Tibial nerve (tissue), 4 donors: ENCODE results near the gene LIN37. TPM values are rescaled to one million over a fixed set of nuclear protein-coding genes. Genes with fewer than 3 reads are reported as not detected.

Experiments used
- DNase-seq, 2 donors: peaks; one replicate each; pipeline ENCODE4 v3.0.0-alpha.2; 2019; ENCODE audit warnings: low spot score in 2 of 2
- H3K27ac ChIP-seq, 4 donors: fragments of 200-600 bp; sonication (generic) in 3 of 4; one replicate each; pipeline ENCODE4 v1.5.1; 2017 to 2019; ENCODE audit warnings: mild to moderate bottlenecking in 1 of 4
- H3K27me3 ChIP-seq, 2 donors: fragments of 200-600 bp; sonication (generic) in 1 of 2; one replicate each; pipeline versions ENCODE4 v1.5.1 to v1.6.0; 2017 to 2019
- H3K36me3 ChIP-seq, 3 donors: fragments of 200-600 bp; sonication (generic); one replicate each; pipeline ENCODE4 v1.5.1; 2018 to 2019
- H3K4me1 ChIP-seq, 4 donors: fragments of 200-600 bp; sonication (generic) in 3 of 4; one replicate each; pipeline ENCODE4 v1.5.1; 2017 to 2019
- H3K4me3 ChIP-seq, 4 donors: fragments of 200-600 bp; sonication (generic) in 3 of 4; one replicate each; pipeline ENCODE4 v1.5.1; 2017 to 2019; ENCODE audit warnings: mild to moderate bottlenecking in 1 of 4, moderate library complexity in 1 of 4
- H3K9me3 ChIP-seq, 4 donors: fragments of 200-600 bp; sonication (generic) in 3 of 4; one replicate each; pipeline ENCODE4 v1.5.1; 2017 to 2019
- CTCF ChIP-seq, 5 experiments: fragments of 200-600 bp in 3 of 5; fragments of 450-650 bp in 2 of 5; sonication (generic) in 3 of 5; IDR thresholded peaks; one replicate each; pipeline ENCODE4 v1.5.1; 2016 to 2019; ENCODE audit warnings: antibody characterized with exemption in 5 of 5, mild to moderate bottlenecking in 3 of 5, moderate library complexity in 2 of 5
- EP300 ChIP-seq, 2 donors: sonication (generic); formaldehyde crosslinking; IDR thresholded peaks; one replicate each; pipeline ENCODE4 v1.6.1; 2017; ENCODE audit warnings: antibody characterized with exemption in 2 of 2, mild to moderate bottlenecking in 1 of 2
- POLR2A ChIP-seq, 2 donors: fragments of 450-650 bp; IDR thresholded peaks; one replicate each; pipeline ENCODE4 v1.6.1; 2017; ENCODE audit warnings: antibody characterized with exemption in 2 of 2, mild to moderate bottlenecking in 2 of 2, moderate library complexity in 2 of 2
- WGBS, 2 donors: methylation state at CpG; one replicate each; pipeline ENCODE4 v1.1.5; 2018; 5-methylcytosine and 5-hydroxymethylcytosine counted together
- total RNA-seq, 4 donors: library from RNA; depleted of rRNA; stranded (reverse); fragments of >200 nt; gene quantifications; one replicate each; pipeline ENCODE4 v1.1.0, GENCODE V29; 2016

LIN37 gene
- total RNA-seq, 4 donors from 2014 or later, result 18.1 to 32.7 (median 20.6) TPM

- Histone ChIP-seq H3K27me3 (no peaks in the 10 kb centered on the region), H3K4me3 (peak overlapping the region; percentile 85 to 95 (median 92)), H3K9me3 (no peaks in the 10 kb centered on the region), H3K36me3 (peaks cover 0 to 5% (median 0%) of the 10 kb centered on the region in 3 donors), H3K27ac (peak overlapping the region; percentile 99 to 100 (median 100)), H3K4me1 (peaks cover 0 to 60% (median 45%) of the 10 kb centered on the region in 4 donors)
- TF ChIP-seq EP300 (IDR thresholded peaks at IDR 0.05), result no peak
- peak; percentile 28 to 53 (median 53) for TF ChIP-seq CTCF (IDR thresholded peaks at IDR 0.05)
- WGBS, 2 donors, result 6 to 7% methylated on average over 40 to 41 of the region's 41 CpGs
- peak; percentile 90 to 95 for DNase-seq
These were observed 3.7 kb upstream of the LIN37 start for GRCh38 chr19:35744430-35745327.

- 1% methylated on average over 36 to 40 of the region's 40 CpGs for WGBS, 2 donors
- TF ChIP-seq CTCF (IDR thresholded peaks at IDR 0.05), result peak in 1 of 5 experiments; percentile 29
- TF ChIP-seq POLR2A (IDR thresholded peaks at IDR 0.05), result peak in 1 of 2 donors; percentile 57
- peak; percentile 80 to 97 for TF ChIP-seq EP300 (IDR thresholded peaks at IDR 0.05)
These were observed 2.9 kb upstream of the LIN37 start, which contains the start of the genes PSENEN and U2AF1L4 for GRCh38 chr19:35745328-35746086. Gene PSENEN (plus strand): TSS chr19:35745651. CDS start chr19:35745931, 280 bp downstream. Gene U2AF1L4 (minus strand): TSS chr19:35745418. CDS start chr19:35745391, 27 bp downstream.

GRCh38 chr19:35746087-35746462 lies 2.3 kb upstream of the LIN37 start:
- no peak for TF ChIP-seq CTCF (IDR thresholded peaks at IDR 0.05)
- peak overlapping the region; percentile 85 to 95 (median 92) for H3K4me3 ChIP-seq
- H3K36me3 ChIP-seq, result peaks cover 0 to 7% (median 0%) of the 10 kb centered on the region in 3 donors
- no peaks in the 10 kb centered on the region for H3K9me3 ChIP-seq
- no peak for DNase-seq
- peaks cover 0 to 58% (median 41%) of the 10 kb centered on the region in 4 donors for H3K4me1 ChIP-seq
- no peaks in the 10 kb centered on the region for H3K27me3 ChIP-seq
- WGBS, 2 donors, result 0 to 9% methylated on average over 4 of the region's 4 CpGs
- peak overlapping the region; percentile 61 to 100 (median 100) for H3K27ac ChIP-seq

More at GRCh38 chr19:35745328-35746086, 2.9 kb upstream of the LIN37 start, which contains the start of the genes PSENEN and U2AF1L4:
- no peaks in the 10 kb centered on the region for H3K27me3 ChIP-seq
- peak; percentile 93 to 95 for DNase-seq
- no peaks in the 10 kb centered on the region for H3K9me3 ChIP-seq
- peaks cover 0 to 62% (median 44%) of the 10 kb centered on the region in 4 donors for H3K4me1 ChIP-seq
- peak within 1 kb of the TSS; percentile 85 to 95 (median 92) for H3K4me3 ChIP-seq
- peak within 1 kb of the TSS; percentile 99 to 100 (median 100) for H3K27ac ChIP-seq
- H3K36me3 ChIP-seq, result peaks cover 0 to 5% (median 0%) of the 10 kb centered on the region in 3 donors

- Histone ChIP-seq H3K27ac (peak overlapping the region in 2 of 4 donors; percentile 16 to 99), H3K36me3 (peaks cover 0 to 12% (median 0%) of the 10 kb centered on the region in 3 donors), H3K27me3 (no peaks in the 10 kb centered on the region), H3K4me1 (peaks cover 0 to 53% (median 39%) of the 10 kb centered on the region in 4 donors), H3K4me3 (peak overlapping the region in 1 of 4 donors; percentile 85), H3K9me3 (no peaks in the 10 kb centered on the region)
- DNase-seq, result no peak
- 84 to 85% methylated on average over 5 of the region's 5 CpGs for WGBS, 2 donors
- TF ChIP-seq CTCF (IDR thresholded peaks at IDR 0.05) (no peak), EP300 (IDR thresholded peaks at IDR 0.05) (no peak), POLR2A (IDR thresholded peaks at IDR 0.05) (no peak)
These were observed 1.8 kb upstream of the LIN37 start for GRCh38 chr19:35746531-35746930.
